Measurements from ENCODE around the gene MAST4. TPM values are rescaled to one million over a fixed set of nuclear protein-coding genes. Genes with fewer than 3 reads are reported as not detected.

MAST4 gene
- total RNA-seq, 1 donor from 2014 or later: 19.0 TPM

DNA sequence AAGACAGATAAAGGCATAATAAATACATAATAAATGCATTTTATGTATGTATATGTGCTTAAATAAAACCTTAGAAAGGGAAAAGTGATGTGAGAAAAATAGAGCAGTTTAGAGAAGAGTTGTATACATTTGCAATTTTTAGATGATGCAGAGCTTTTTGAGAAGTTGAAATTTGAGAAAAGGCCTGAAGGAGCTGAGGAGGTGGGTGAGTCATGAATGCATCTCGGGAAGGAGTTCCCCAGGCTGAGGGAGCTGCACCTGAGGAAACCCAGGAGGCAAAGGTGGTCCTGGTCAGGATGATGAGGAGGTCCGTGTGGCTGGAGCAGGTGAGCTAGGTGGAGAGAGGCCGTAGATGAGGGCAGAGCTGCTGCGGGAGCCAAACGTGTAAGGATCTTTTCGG lies 617.8 kb downstream of the MAST4 start:
- Mint-ChIP-seq H3K36me3 (ENCODE audit: low read depth) (peaks cover 10% of the 10 kb centered on the region), H3K4me1 (ENCODE audit: low read depth) (peaks cover 57% of the 10 kb centered on the region), H3K4me3 (no peak overlapping the region), H3K27ac (peak overlapping the region; percentile 4), H3K9me3 (no peaks in the 10 kb centered on the region), H3K27me3 (ENCODE audit: insufficient read depth) (no peaks in the 10 kb centered on the region)
- intact Hi-C loops (cut with micrococcal nuclease): no loop called here
- no peak for DNase-seq (ENCODE audit: low spot score)

DNA sequence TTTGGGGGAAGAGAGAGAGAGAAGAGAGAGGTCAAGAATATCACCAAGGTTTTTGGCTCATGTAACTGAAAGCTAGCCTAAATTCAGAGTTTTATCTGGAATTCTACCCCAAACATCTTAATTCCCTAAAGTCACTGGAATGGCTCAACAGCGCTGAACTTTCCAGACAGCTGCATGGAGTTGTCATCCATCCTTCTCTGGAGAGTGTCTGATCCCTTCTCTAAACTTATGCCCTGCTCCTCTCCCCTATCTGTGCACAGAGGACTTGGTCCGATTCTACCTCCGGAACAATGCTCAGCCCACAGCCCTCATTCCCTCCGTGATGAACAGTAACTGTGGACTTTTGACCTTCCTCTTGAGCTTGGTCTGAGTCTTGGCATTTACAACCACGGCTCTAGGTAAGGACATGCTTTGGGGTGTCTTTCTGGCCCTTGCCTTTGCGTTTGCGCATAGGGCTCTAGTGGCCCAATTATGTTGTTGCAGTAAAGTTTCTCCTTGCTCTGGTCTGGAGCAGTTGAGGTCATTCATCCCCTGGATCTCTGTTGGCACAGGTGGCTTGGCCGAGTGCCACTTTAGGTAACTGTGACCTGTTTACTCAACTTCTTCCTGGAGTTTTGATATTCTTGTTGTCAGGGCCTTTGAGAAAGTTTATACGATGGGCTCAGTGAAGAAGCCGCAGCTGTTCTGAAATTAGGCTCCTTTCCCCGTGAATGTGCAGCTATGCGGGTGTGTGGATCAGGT lies 618.7 kb downstream of the MAST4 start:
- Mint-ChIP-seq H3K27me3 (ENCODE audit: insufficient read depth) (no peaks in the 10 kb centered on the region), H3K27ac (peak overlapping the region; percentile 94), H3K36me3 (ENCODE audit: low read depth) (peaks cover 13% of the 10 kb centered on the region), H3K9me3 (no peaks in the 10 kb centered on the region), H3K4me1 (ENCODE audit: low read depth) (peaks cover 53% of the 10 kb centered on the region), H3K4me3 (no peak overlapping the region)
- intact Hi-C loops (cut with micrococcal nuclease): no loop called here
- no peak for DNase-seq (ENCODE audit: low spot score)

DNA sequence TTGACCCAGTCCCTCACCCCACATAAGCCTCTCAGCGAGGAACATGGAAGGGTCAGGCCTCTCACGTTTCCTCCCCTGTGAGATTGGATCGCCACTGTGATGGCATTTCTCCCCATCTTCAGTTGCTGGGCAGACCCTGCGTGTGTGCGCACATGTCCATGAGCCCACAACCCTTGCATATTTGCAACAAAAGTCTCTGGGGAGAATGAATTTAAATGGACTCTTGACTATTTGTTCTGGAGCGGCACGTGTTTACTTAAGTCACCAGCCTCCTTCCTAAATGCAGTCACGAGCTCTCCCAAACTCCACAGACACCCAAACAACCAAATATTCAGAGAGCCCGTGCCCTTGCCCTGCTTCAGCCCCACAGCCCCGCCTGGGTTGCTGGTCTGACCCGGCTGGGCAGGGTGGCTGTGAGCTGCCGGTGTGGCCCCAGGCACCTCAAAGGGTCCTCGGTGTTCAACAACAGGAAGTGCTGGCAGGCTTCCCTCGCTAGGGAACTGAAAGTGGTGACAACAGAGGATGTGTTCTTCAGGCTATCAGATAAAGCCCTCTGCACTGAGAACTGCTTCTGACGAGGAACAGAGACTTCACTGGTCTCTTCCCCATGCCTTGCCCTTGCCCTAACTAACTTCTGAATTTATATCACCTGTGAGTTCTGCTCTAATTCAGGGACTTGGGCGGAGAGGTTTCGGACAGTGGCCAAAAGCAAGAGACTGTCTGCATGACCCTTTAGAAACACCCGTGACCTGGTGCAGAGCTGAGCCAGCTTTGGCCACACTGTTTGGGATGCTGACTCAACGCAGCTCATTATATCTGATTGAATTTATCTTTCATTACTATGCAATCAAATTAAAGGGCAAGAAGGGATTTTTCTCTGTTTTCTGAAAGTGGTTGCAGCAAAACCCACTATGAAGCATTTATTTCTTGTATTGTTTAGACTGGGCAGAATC lies 619.6 kb downstream of the MAST4 start:
- peak overlapping the region; percentile 76 for H3K4me3 Mint-ChIP-seq
- intact Hi-C loops (cut with micrococcal nuclease): loop anchor here (1.0 kb wide), 1 partner anchor 8 kb away; no protein-coding TSS in a partner anchor

DNA sequence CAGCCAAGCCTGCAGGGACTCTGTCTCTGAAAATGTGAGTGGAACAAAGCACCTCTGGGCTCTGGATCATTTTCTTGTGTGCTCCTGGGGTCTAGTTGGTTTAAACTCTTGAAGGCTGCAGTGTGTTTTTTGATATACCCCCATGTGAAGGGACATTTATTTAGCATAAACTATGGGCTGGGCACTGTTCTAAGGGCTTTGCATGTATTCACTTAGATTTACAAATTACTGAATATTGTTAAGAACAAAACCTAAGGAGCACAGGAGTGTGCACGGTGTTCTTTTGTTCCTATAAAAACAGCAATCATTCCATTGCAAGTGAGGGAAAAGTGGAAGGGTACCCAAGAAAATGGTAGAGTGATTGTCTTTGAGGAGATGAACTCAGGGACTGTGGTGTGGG lies 620.4 kb downstream of the MAST4 start:
- intact Hi-C loops (cut with micrococcal nuclease): loop anchor here (1.0 kb wide), 1 partner anchor 9 kb away; no protein-coding TSS in a partner anchor
- peaks cover 14% of the 10 kb centered on the region for H3K36me3 Mint-ChIP-seq (ENCODE audit: low read depth)
- peak overlapping the region; percentile 76 for H3K4me3 Mint-ChIP-seq
- no peak for DNase-seq (ENCODE audit: low spot score)
- no peaks in the 10 kb centered on the region for H3K9me3 Mint-ChIP-seq
- H3K27me3 Mint-ChIP-seq (ENCODE audit: insufficient read depth): no peaks in the 10 kb centered on the region
- peaks cover 60% of the 10 kb centered on the region for H3K4me1 Mint-ChIP-seq (ENCODE audit: low read depth)
- H3K27ac Mint-ChIP-seq: peak overlapping the region; percentile 94

More for the DNA sequence above, 619.6 kb downstream of the MAST4 start:
- H3K36me3 Mint-ChIP-seq (ENCODE audit: low read depth): peaks cover 14% of the 10 kb centered on the region
- H3K27me3 Mint-ChIP-seq (ENCODE audit: insufficient read depth): no peaks in the 10 kb centered on the region
- peaks cover 56% of the 10 kb centered on the region for H3K4me1 Mint-ChIP-seq (ENCODE audit: low read depth)
- peak; percentile 72 for DNase-seq (ENCODE audit: low spot score)
- peak overlapping the region; percentile 94 for H3K27ac Mint-ChIP-seq
- H3K9me3 Mint-ChIP-seq: no peaks in the 10 kb centered on the region
